Type B pancreatic cell (in vitro differentiated cells): ENCODE measurements around the gene MAEA. TPM values are rescaled to one million over a fixed set of nuclear protein-coding genes. Genes with fewer than 3 reads are reported as not detected.

Experiments
- DNase-seq: peaks from one replicate; pipeline ENCODE4 v3.0.0; 2021; ENCODE audit warnings: mixed read lengths; ENCODE audit not compliant: unreplicated experiment; ENCODE audit errors: extremely low spot score
- H3K27ac Mint-ChIP-seq: 2 replicates; pipeline ENCODE4 v1.8.0; 2021; ENCODE audit warnings: mild to moderate bottlenecking, mixed read lengths
- H3K27me3 Mint-ChIP-seq: 2 replicates; pipeline ENCODE4 v1.8.0; 2021; ENCODE audit warnings: mixed read lengths
- H3K36me3 Mint-ChIP-seq: 2 replicates; pipeline ENCODE4 v1.8.0; 2021; ENCODE audit warnings: mixed read lengths
- H3K4me1 Mint-ChIP-seq: one replicate; pipeline ENCODE4 v1.8.0; 2021; ENCODE audit warnings: mixed read lengths; ENCODE audit not compliant: unreplicated experiment
- H3K4me3 Mint-ChIP-seq: 2 replicates; pipeline ENCODE4 v1.8.0; 2021; ENCODE audit warnings: mild to moderate bottlenecking, mixed read lengths
- H3K9me3 Mint-ChIP-seq: 2 replicates; pipeline ENCODE4 v1.8.0; 2021; ENCODE audit warnings: mixed read lengths
- CTCF ChIP-seq: fragments of 200-600 bp; sonication (generic); conservative IDR thresholded peaks from 2 replicates; pipeline ENCODE4 v1.5.0; 2021; ENCODE audit warnings: antibody characterized with exemption, mild to moderate bottlenecking
- total RNA-seq: library from RNA; stranded (reverse); gene quantifications from 2 replicates; pipeline ENCODE4 v1.2.1, GENCODE V29; 2021; ENCODE audit warnings: low replicate concordance

The MAEA gene
- total RNA-seq, 1 donor from 2014 or later, result 81.5 TPM

GRCh38 chr4:1373892-1374705 is 84.4 kb downstream of the MAEA start:
- Mint-ChIP-seq H3K4me3 (no peak overlapping the region), H3K27me3 (no peaks in the 10 kb centered on the region), H3K36me3 (peaks cover 21% of the 10 kb centered on the region), H3K9me3 (no peaks in the 10 kb centered on the region), H3K4me1 (peaks cover 6% of the 10 kb centered on the region), H3K27ac (no peak overlapping the region)
- no peak for TF ChIP-seq CTCF
- DNase-seq, result no peak

GRCh38 chr4:1374706-1375045 is 85.0 kb downstream of the MAEA start:
- Mint-ChIP-seq H3K27ac (no peak overlapping the region), H3K36me3 (peaks cover 17% of the 10 kb centered on the region), H3K27me3 (no peaks in the 10 kb centered on the region), H3K4me1 (peaks cover 1% of the 10 kb centered on the region), H3K9me3 (no peaks in the 10 kb centered on the region), H3K4me3 (no peak overlapping the region)
- TF ChIP-seq CTCF, result no peak
- DNase-seq, result no peak

GRCh38 chr4:1375051-1375721 is 85.5 kb downstream of the MAEA start:
- H3K27ac Mint-ChIP-seq, result no peak overlapping the region
- peaks cover 16% of the 10 kb centered on the region for H3K36me3 Mint-ChIP-seq
- H3K27me3 Mint-ChIP-seq, result no peaks in the 10 kb centered on the region
- H3K9me3 Mint-ChIP-seq, result no peaks in the 10 kb centered on the region
- no peak for DNase-seq
- no peak for TF ChIP-seq CTCF
- H3K4me3 Mint-ChIP-seq, result no peak overlapping the region
- H3K4me1 Mint-ChIP-seq, result no peaks in the 10 kb centered on the region

- DNase-seq, result no peak
- Mint-ChIP-seq H3K27me3 (no peaks in the 10 kb centered on the region), H3K4me3 (no peak overlapping the region), H3K4me1 (no peaks in the 10 kb centered on the region), H3K36me3 (peaks cover 16% of the 10 kb centered on the region), H3K27ac (no peak overlapping the region), H3K9me3 (no peaks in the 10 kb centered on the region)
- TF ChIP-seq CTCF, result no peak
Observed at GRCh38 chr4:1375761-1376322, 86.2 kb downstream of the MAEA start.

- no peak overlapping the region for H3K27ac Mint-ChIP-seq
- no peaks in the 10 kb centered on the region for H3K9me3 Mint-ChIP-seq
- TF ChIP-seq CTCF, result no peak
- no peak overlapping the region for H3K4me3 Mint-ChIP-seq
- no peak for DNase-seq
- peaks cover 16% of the 10 kb centered on the region for H3K36me3 Mint-ChIP-seq
- H3K27me3 Mint-ChIP-seq, result no peaks in the 10 kb centered on the region
- no peaks in the 10 kb centered on the region for H3K4me1 Mint-ChIP-seq
Observed at GRCh38 chr4:1376391-1376840, 86.7 kb downstream of the MAEA start.
